ENCODE data around the gene MESD.

The MESD gene

DNA sequence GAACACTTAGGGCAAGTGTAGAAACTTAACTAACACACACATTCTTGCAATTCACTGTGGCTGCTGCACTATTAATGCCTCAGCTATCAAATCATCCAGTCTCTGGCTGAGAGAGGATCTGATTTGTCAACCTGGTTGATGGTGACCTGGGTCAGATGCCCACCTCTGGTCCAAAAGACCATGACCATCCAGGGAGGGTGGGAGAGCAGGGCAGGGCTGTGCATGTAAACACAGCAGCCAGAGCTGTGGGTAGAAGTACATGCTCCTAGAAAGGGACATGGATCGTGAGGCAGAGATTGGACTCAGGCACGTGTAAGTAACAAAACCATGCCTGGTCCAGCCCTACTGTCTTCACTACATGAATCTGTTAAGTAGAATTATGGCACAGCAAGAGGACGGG lies 17.3 kb downstream of the MESD start:
- no peak for DNase-seq (ENCODE audit: low read depth)
- TF ChIP-seq, protein P1, sequence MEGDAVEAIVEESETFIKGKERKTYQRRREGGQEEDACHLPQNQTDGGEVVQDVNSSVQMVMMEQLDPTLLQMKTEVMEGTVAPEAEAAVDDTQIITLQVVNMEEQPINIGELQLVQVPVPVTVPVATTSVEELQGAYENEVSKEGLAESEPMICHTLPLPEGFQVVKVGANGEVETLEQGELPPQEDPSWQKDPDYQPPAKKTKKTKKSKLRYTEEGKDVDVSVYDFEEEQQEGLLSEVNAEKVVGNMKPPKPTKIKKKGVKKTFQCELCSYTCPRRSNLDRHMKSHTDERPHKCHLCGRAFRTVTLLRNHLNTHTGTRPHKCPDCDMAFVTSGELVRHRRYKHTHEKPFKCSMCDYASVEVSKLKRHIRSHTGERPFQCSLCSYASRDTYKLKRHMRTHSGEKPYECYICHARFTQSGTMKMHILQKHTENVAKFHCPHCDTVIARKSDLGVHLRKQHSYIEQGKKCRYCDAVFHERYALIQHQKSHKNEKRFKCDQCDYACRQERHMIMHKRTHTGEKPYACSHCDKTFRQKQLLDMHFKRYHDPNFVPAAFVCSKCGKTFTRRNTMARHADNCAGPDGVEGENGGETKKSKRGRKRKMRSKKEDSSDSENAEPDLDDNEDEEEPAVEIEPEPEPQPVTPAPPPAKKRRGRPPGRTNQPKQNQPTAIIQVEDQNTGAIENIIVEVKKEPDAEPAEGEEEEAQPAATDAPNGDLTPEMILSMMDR (conservative IDR thresholded peaks at IDR 0.05; ENCODE audit: low read depth, low read length): no peak
- no peak overlapping the region for H3K4me3 ChIP-seq (ENCODE audit: low read length)

DNA sequence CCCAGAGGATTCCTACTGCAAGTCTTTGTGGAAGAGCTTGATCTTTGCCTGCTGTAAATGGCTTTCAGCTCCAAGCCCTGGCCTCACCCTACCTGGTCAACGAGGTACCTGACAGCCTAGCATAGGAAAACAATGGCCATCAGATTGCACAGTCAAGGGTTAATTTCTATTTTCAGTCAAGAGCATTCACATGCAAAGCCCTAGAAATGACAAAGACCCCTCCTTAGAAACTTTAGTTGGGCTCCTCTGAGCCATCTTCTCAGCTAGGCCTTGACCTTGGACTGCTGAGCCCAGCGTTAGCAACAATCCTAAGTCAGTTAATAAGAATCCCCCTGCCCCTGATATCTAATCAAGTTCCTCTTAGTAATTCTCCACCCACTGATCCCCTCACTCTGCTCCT lies 18.5 kb downstream of the MESD start:
- H3K4me3 ChIP-seq (ENCODE audit: low read length): no peak overlapping the region
- DNase-seq (ENCODE audit: low read depth): no peak
- TF ChIP-seq, protein P1 (conservative IDR thresholded peaks at IDR 0.05; ENCODE audit: low read depth, low read length): no peak

DNA sequence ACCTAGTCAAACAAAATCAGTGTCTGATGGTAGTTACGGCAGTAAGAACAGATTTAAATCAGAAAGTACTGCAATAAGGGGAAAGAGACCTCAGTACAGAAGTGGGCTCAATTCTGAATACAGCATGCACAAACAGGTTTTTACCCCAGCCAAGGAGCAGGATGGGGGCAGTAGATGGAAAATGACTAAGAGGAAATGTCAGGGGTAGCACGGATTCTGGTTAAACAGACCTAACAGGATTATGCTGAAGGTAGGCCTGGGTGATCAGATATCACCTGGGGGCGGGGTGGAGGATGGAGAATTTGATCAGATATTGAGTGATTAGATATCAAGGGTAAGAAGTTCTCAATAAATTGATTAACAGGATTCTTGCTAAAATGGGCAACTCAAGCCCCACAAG lies 19.0 kb downstream of the MESD start:
- TF ChIP-seq, protein P1 (conservative IDR thresholded peaks at IDR 0.05; ENCODE audit: low read depth, low read length): no peak
- no peak for DNase-seq (ENCODE audit: low read depth)
- no peak overlapping the region for H3K4me3 ChIP-seq (ENCODE audit: low read length)

- no peak for DNase-seq (ENCODE audit: low read depth)
- TF ChIP-seq, protein P1 (conservative IDR thresholded peaks at IDR 0.05; ENCODE audit: low read depth, low read length): peak; percentile 72
- no peak overlapping the region for H3K4me3 ChIP-seq (ENCODE audit: low read length)
Measured at GRCh38 chr15:80970018-80970657, 19.5 kb downstream of the MESD start.

GRCh38 chr15:80969316-80969715 lies 20.3 kb downstream of the MESD start:
- no peak overlapping the region for H3K4me3 ChIP-seq (ENCODE audit: low read length)
- DNase-seq (ENCODE audit: low read depth): no peak
- TF ChIP-seq, protein P1 (conservative IDR thresholded peaks at IDR 0.05; ENCODE audit: low read depth, low read length): no peak

GRCh38 chr15:80967991-80968510 lies 21.6 kb downstream of the MESD start:
- DNase-seq (ENCODE audit: low read depth): no peak
- H3K4me3 ChIP-seq (ENCODE audit: low read length): no peak overlapping the region
- TF ChIP-seq, protein P1 (conservative IDR thresholded peaks at IDR 0.05; ENCODE audit: low read depth, low read length): no peak

GRCh38 chr15:80967451-80967850 lies 22.2 kb downstream of the MESD start:
- DNase-seq (ENCODE audit: low read depth): peak; percentile 49
- TF ChIP-seq, protein P1 (conservative IDR thresholded peaks at IDR 0.05; ENCODE audit: low read depth, low read length): no peak
- H3K4me3 ChIP-seq (ENCODE audit: low read length): no peak overlapping the region

Measured in retinal pigment epithelial cell (primary cell).